ENCODE measurements around the gene TNFAIP6.

Gene TNFAIP6

DNA sequence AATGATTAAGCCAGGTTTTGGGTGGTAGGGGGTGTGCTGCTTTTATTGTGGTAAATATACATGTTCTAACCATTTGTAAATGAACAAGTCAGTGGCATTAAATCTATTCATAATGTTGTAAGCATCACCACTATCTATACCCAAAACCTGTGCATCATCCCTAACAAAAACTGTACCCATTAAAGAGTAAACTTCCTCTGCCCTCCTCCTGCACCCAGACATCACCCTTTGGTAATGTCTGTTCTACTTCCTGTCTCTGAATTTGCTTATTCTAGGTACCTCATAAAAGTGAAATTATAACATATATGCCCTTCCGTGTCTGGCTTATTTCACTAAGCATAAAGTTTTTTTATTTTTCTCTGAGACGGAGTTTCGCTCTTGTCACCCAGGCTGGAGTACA, 66.4 kb downstream of the TNFAIP6 start:
- DNase-seq: no peak

All from retina (tissue), 1 donor.